EL (cell line): ENCODE data around the gene FAM168A.
A peak's percentile ranks its signal among the peaks of the same experiment; 100 is the strongest.

ENCODE experiments used
- DNase-seq: peaks from one replicate; pipeline ENCODE4 v3.0.0-alpha.2; 2016

The FAM168A gene

GRCh38 chr11:73360743-73361369, 237.1 kb downstream of the FAM168A start:
- no peak for DNase-seq

GRCh38 chr11:73359930-73360742, 237.8 kb downstream of the FAM168A start:
- DNase-seq = peak; percentile 39

DNA sequence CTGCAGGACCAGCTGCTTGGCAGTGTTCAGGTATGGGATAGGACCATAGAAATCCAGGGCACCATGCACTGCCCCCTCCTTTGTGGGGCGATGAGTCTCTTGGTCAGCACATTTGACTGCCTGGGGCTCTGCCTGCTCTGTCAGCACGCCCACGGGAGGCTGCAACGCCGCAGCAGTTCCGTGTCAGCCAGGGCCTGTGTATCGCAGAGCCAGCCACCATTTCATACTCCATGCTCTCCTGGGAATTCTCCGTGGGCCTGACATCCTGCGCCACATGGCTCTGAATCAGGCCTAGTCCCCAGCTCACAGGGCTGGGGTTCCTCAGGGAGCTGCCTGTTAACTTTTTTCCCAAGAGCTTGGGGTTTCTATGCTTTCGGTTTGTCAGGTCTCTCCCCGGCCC, 238.6 kb downstream of the FAM168A start:
- DNase-seq = peak; percentile 45

- DNase-seq = peak; percentile 18
Observed at GRCh38 chr11:73358071-73358470, 239.8 kb downstream of the FAM168A start.

- DNase-seq = no peak
Observed at GRCh38 chr11:73356979-73357860, 240.7 kb downstream of the FAM168A start.

DNA sequence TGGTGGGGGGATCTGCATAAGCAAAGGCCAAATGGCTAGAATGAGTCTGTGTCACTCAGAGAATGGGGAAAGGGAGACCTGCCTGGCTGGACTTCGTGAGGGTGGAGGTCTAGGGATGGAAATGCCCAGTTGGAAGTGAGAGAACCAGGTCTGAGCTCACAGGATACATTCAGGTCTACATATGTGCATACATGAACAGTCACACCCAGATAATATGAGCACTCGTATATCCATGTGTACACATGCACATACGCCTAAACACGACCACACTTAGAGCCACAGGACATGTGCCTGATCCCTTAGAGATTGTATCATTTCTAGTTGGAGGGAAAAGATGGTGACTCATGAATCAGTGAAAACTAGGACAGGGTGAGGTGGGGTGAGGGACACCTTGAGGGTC, 242.8 kb downstream of the FAM168A start:
- DNase-seq = no peak

DNA sequence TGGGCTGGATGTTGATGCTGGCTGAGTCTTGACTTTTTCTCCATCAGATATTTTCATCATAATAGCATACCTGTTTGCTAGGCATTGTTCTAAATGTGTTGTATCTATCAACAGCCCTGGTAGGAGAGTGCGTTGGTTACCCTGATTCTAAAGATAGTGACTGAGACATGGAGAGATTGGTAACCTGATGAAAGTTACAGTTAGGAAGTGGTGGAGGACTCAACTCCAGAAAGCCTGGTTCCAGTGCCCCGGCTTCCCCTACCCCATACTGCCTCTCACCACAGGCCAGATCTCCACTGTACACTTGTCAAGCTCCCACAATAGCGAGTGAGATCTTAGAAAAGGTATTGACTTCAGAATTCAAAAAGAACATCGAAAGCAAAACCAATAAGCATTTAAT, 244.5 kb downstream of the FAM168A start:
- DNase-seq = no peak

- DNase-seq = peak; percentile 73
Observed at GRCh38 chr11:73350908-73351636, 246.8 kb downstream of the FAM168A start.
